ENCODE results near the gene MGMT.

MGMT gene

DNA sequence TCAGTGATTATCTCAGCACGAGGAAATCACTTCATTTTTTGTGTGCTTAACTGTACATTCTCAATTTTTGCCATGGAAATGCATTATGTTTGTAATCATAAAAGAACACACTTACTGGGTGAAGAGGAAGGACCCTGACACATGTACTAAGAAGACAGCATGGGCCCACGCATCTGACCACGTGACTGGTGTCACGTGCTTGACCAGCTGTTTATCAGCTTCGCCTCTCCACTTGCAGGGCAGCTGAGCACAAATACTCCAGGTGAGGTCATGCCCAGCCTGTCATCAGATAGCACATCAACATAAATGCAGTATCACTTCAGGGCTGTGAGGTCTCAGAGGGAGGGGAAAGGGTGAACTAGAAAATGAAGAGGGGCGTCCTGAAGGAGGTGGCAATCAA, 317.2 kb downstream of the MGMT start:
- peak; percentile 2 for DNase-seq

DNA sequence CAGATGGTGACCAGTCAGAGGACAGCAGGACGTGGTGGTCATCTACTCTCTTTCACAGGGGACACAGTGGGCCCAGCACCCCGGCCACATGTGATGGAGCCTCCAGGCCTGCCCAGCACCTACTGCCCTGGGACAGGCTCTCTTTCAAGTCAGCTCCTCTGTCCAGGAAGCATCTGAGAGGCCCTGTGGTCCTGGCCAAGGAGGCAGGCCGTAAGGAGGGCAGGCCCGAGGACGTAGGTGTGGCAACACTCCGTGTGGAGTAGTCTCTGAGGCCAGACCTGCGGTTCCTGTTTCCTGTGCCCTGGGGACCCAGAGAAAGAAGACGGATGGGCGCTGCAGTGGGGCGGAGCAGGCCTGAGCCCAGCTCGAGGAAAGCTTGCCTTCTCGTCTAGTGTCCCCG, 317.9 kb downstream of the MGMT start:
- no peak for DNase-seq

DNA sequence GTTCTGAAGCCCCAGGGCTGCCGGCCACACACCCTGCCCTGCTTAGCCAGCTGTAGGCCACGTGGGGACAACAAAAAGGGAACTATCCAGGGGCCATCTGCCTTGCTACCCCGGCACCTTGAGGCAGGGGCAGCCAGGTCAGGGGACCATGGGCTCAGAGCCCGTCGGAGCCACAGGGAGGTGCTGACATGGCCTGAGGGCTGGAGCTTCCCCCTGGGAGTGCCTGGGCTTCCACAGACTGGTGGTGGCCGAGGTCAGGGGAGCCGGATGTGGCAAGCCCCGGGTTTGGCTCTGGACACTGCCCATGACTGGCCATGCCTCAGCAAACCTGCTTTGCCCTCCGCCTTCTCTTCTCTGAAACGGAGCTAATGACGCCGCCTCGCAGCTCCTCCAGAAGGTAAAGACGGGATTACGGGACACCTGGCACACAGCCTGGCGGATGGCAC, 318.5 kb downstream of the MGMT start:
- peak; percentile 4 for DNase-seq

DNA sequence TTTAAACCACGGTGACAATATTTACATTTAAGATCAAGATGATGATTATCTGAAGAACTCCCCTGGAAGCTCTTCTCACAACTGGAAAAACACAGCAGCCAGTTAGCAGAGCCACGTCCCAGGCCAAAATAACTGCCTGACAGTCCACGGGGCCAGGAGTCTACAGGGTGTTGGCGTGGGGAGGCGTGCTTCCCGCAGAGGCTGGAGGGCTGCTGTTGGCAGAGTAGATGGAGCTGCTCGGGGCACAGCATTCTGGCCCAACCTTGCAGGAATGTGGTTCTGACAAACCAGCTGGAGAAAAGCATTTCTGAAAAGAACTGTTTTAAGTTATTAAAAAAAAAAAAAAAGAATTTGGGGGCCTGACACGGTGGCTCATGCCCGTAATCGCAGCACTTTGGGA, 319.2 kb downstream of the MGMT start:
- DNase-seq: peak; percentile 32

DNA sequence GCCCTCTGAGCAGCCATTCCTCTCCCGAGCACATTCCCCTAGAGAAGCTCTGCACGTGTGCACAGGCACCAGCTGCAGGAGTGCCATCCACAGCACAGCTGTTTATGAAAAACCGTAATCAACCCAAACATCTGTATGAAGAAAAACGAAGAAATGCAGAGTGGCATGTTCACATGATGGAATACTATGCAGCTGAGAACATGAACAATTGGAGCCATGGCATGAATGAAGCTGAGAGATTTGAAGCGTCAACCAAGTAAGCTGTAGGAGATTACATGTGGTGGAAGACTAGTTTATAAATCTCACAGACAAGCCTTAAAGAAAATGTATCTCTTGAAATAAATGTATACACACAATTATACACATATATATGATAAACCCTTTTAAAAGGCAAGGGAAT, 320.5 kb downstream of the MGMT start:
- no peak for DNase-seq

DNA sequence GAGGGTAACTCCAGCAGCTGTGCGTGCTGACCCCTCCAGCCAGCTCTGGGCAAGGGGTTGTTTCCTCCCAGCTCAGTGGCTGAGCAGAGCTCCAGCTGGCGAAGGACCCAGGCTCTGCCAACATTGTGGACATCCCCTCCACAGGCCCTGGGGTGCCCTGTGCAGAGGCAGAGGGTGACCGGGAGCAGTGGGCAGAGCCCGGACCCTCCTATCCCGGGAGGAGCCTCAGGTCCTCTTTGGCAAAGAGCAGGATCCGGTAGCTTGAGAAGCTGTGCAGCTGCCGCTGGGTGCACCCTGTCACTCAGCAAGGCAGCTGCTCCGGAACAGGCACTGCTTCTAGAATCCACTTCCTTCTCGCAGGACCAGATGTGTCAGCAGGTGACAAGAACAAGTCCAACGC, 321.2 kb downstream of the MGMT start:
- DNase-seq: no peak

DNA sequence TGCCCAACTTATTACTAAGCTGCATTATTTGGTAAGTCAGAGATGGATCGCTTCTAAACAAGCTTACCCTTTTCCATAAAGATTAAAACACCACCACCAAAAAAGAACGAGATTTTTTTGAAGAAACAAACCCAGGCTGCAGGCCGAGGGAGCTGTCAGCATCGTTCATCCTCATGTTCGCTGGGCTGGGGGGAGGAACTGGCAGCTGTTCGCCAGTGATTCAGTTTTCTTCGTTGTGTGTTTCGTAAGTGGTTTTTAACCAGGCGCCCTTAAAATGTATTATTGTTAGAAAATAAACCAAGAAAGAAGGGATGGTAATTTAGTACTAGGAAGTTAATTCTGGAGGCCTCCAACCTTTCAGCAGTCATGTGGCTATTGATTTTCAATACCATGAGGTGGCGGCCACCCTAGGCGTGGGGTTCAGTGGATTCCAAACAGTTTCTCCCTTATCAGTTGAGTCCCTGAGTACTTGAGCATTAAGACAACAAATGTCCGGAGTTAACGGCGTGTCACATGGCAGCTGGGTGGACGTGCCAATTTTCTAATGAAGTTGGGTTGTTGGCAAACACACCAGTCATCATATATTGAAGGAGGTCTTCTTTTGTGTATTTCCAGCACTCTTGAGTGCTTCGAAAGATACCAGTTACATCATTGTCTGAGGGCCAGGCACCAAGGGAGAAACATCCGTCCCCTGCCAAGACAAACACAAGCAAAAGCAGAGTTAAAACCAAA, 323.8 kb downstream of the MGMT start:
- peak; percentile 24 for DNase-seq

DNA sequence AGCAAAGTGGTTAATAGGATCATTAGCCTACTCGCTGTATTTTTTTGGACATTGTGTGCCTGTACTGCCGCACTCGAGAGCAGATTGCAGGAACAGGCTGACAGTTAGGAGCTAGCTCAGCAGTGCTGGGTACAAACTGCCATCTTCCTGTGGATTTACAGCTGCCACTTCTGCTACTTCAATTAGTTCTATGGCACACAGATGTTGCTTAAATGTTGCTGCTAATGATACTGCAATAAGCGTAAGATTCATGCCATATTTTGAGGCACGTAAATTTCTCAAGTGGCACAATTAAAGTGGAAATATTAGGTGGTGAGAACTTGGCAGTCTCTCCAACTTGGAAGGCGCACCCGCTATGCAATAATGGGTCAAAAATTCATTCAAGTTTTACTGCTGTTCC, 325.1 kb downstream of the MGMT start:
- DNase-seq: peak; percentile 10

DNA sequence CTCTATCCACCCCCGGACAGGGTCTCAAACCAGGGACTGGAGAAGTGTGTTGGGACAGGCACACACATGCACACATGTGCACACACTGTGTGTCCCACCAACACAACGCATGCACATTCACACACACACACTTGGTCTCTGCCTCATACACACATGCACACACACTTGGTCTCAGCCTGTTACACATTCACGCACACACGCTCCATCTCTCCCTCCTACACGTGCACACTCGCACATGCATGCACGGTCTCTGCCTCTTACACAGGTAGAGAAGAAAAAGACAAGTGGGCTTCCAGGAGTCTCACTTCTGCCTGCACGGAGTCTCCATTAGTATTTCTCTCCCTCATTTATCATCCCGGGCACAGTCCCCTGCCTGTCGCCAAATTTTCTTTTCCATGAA, 325.8 kb downstream of the MGMT start:
- DNase-seq: no peak

DNA sequence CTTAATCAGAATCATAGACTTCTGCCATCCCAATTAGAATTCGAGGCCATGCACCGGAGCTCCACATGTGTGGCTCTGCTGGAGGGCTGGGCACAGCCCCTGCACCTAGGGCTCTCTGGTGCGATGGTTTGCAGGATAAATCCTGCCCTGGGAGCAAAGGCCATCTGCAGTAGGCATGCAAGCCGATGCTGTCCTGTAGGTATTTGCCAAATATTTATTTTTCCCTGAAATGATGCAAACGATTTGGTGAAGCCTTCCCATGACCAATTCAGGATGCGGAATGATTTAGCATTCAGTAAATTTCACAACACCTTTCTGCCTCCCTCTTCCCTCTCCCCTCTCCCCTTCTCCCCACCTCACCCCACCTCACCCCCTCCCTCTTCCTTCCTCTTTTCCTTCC, 326.4 kb downstream of the MGMT start:
- no peak for DNase-seq

DNA sequence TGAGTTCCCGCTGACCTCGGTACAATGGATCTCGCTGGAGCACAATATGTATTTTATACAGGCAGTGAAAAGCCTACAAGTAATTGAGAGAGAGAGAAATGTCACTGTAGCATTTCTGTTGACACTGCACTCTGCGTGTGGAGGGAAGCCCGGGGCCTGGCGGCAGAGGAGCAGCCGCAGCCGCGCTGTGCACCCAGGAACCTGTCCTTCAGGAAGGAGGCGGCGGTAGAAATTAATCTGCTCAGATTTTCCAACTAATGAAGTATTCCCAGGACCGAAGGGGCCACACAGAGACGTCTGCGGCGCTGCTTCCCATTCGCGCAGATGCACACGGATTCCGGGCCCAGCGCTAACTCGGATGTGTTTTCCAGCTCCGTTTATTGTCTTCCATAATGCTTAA, 327.0 kb downstream of the MGMT start:
- peak; percentile 10 for DNase-seq

DNA sequence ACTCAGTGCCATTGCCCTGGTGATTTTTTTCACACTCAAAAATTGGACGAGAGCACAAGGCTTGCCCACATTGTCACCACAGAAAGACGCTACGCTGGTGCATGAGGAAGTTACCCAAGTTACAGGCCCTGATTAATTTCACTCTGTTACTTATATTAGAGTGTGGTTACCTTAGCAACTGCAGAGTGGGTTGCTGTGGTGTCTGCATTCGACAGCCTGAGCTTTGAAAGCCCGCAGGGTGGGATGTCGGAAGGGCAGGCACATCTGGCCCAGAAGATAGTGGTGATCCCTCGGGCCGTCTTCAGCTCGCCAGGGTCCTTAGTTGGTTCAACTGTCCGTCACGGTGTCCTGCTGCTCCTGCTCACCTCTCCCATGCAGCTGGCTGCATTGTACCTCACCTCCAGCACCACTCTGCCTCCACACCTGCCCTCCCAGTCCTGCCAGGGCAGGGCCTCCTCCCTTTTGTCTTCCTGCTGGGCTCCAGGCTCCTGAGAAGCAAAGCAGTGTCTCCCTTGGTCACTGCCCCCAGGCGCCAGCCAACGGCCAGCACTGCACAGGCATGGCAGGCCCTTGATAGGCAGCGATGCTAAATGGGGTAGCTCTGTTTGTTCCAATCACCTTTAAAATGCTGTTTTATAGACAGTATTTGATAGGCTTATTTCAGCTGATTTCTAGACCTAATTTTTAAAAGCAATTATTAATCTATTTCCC, 329.8 kb downstream of the MGMT start:
- peak; percentile 3 for DNase-seq

DNA sequence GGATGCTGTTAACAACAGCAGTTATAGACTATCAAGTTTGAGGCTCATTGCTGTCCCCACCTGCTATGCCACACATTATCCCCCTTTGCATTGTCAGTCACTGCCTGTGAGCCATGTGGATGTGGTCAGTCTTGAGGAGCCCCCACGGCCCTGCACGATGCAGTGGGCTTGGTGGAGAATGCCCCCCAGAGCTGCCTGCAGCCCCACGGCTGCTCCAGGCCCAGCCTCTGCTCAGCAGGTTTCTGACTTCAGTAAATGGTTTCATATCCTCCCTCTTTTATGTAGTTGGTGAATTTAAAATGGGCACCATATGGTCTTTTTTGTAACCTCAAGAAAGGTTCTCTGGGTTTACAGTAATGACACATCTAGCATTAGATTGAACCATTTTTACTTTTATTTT, 332.9 kb downstream of the MGMT start:
- DNase-seq: peak; percentile 59

DNA sequence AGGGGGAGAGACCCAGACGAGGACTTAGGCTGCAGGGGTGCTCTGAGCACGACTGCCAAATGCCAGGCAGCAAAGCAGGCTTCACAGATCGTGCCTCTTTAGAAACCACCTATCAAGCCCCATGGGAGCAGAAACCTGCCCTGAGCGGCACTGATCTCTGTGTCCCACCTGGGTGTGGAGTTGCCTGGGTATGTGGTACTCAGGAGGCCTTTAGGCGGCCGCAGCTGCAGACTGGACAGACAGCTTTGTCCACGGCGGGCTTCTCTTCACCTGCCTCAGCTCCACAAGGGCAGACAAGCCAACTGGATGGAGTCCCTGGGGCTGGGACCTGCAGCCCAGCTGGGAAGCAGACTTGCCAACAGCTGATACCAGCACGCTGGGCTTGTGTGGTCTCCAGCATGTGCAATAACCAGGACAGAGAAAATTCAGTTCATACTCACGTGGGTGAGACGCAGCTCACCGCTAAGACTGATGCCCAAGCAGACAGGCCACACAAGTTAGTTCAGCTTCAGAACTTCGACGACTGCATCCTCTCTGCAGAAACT, 333.8 kb downstream of the MGMT start:
- peak; percentile 18 for DNase-seq

DNA sequence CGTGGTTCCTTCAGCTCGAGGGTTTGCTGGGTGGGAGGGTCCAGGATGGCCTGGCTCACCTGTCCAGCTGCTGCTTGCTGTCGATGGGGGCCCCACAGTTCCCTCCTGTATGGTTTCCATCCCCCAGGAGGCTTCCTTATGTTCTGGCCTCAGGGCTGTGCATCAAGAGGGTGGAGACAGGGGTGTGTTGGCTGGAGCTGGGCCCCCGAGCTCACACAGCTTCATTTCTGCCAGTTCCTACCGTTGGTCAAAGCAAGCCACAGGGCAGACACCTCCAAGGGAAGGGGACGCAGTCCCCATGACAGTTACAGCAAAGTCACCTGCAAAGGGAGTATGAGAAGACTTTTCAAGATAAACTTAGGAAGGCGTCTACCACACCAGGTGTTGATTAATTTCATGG, 340.2 kb downstream of the MGMT start:
- DNase-seq: no peak

DNA sequence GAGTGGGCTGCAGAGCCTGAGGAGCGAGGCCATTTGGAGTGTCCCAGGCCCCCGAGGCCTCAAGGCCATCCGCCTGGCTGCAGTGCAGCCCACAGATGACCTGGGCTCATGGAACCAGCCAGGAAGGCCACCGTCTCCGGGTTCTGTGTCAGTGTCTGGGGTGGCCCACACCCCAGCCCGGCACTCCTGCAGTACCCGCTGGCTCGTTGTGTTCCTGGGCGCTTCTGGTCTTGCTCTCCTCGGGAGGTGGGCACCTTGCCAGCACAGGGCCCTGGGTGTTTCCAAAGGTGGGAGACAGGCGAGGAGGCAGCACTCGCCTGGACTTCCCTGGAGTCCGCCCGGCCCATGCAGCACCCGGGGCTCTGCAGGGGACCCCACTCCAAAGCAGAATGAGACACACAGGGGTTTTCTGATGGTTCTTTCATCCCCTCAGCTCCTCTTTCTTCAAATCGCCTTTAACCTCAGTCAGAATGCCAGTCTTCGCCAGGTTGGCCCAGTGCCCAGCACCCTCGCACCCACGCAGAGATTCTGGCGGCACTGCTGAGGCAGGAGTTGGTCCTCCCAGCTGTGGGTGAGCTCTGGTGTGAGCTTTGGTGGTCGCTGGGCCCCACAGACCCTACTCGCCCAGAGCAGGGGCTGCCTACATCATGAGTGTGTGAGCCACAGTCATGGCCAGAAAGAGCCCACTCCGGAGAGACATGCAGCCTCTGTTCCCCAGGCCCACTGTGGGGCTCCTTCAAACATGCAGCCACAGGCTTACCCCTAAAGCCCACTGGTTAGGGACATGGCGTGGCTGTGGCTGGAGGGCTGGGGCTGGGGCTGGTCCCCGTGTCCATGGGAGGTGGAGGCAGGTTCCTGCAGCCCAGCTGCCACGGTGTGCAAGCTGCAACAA, 341.3 kb downstream of the MGMT start:
- DNase-seq: peak; percentile 34

DNA sequence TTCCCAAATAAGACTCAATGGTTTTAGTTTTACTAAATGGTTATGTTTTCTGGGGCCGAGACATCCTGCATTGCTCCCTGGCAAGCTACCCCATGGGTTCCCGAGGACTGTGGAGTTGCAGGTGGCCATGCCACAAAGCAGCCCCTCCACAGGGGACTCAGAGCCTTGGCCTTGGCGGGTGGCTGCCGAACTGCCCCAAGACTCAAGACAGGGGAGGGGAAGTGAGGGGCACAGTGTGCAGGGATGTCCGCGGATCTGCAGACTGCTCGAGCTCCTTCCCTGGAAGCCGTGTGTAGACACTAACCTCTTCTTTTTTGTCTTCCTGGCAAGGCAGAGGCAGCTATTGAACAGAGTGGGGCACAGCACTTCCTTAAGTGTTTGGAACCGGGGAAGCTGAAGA, 342.4 kb downstream of the MGMT start:
- peak; percentile 1 for DNase-seq

DNA sequence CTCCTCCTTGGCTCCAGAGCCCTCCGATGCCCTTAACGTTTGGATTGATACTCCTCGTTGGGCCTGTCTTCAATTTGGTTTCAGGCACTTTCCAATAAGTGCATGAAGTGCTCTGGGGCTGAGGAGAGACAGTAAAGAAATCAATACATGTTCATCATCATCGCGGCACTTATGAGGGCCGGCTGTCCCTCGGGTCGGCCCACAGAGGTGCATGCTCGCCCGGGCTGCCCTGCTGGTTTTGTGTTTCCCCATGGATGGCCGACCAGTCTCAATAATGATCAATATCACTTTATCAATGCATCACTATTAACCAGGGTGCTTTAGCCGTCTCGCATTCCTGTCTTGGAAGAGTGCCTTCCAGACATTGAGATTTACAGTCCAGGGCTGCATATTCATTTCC, 342.8 kb downstream of the MGMT start:
- DNase-seq: no peak

DNA sequence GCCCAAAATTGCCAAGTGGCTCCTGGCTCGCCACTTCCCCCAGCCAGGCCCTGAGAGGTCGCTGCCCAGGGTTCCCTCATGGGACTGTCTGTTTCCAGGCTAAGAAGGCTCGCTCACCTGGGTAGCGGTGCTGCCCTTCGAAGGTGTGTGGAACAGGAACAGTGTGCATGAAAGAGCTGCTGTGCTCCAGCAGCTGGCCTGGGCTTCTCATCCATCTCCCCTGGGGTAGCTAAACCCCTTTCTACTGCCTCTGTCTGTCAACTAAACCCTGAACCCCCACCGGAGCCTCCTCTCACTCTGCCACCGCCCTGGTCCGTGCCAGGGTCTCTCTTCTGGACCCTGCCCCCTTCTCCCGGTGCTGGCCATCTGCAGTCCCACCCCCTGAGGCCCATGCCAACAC, 344.2 kb downstream of the MGMT start:
- no peak for DNase-seq

DNA sequence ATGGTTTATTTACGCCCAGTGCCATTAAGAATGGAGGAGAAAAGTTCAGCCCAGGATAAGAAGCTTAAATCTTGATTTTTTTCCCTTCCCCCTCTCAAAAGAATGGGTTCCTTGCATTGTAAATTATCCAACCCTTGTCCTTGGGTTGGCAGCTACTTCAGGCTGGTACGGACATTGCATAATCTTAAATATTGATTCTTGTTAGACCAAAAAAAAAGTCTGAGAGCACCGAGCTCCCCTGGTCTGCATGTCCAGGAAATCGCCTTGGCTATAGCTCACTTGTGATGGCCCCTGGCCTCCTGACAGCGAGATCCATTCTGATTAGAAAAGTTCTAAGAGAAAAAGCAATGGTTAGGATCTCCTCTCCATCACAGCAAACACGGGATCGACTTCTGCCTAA, 345.4 kb downstream of the MGMT start:
- no peak for DNase-seq

DNA sequence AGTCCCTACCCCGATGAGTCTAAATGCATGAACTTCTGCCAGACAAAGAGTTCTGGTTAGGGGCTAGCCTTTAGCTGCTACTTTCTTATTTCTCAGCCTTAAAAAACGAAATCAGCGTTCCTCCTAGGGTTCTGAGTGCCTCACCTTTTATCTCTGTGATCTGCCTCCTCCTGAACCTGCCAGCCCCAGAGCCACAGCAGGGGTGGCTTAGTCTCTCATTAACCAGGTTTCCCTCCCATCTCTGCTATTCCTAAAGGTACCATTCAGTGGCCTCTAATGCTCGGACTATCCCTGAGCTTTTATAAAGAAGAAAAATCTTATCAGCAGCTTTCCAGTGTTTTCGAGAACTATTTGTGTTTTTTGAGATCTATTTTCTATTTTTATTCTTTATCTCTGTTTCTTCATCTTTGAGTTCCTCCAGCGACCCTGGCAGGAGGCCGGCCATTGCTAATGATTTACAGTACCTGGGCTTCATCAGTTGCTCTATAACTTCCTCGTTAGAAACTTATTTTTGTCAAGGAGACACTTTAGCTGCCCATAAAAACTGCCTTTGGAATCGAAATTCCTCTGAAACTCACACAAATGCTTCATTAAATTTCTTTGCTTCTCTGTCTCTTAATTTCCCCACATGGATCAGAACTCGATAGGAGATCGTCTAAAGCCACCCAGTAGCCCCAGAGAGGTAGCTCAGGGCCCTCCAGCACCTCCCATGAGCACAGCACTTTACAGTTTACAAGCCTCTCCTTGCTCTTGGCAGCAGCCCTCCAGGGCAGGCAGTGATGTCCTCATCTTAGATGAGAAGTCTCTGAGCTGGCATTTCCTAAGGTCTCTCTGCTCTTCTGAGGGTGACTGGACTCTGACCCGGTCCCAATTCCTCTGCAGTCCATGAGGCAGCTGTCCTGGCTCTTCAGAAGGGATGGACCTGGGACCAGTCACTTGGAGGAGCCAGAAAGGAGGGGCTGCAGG, 347.9 kb downstream of the MGMT start:
- DNase-seq: no peak
